Measurements from ENCODE around the gene IRAK1. TPM values are rescaled to one million over a fixed set of nuclear protein-coding genes. Genes with fewer than 3 reads are reported as not detected.
"Not testable (repeated sequence)": the region's sequence is repeated elsewhere in the genome, so short reads cannot be mapped to it uniquely, and the experiment has no call there.

Gene IRAK1
- total RNA-seq, 2 donors from 2014 or later: 66.7 to 148 TPM

DNA sequence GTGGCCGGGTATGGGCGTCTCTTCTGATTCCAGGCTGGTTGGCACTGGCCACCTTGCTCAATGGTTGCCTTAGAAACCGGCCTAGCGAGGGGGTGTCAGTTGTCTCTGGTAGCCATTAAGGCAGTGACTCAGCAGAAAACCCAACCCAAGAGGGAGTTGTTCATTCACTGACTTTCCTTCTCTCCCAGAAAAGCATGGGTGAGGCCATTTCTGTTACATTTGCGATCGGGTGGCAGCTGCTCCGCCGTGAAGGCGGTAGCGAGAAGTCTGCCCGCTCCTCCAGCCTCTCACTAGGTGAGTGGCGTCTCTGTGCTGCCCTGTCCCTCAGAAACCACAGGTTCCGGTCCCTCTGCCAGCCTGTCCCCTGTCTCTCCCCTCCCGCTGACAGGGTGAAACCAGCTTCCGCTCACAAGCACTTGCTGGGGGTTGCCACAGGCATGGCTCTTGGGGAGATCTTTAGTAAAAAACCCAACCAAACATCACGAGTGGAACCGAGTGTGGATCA lies 17.4 kb downstream of the IRAK1 start:
- Histone ChIP-seq H3K36me3 (no peaks in the 10 kb centered on the region), H3K4me3 (no peak overlapping the region), H3K4me1 (no peaks in the 10 kb centered on the region), H3K9ac (ENCODE audit: low read depth in 2 of 2, low read length in 2 of 2) (no peak overlapping the region), H3K27me3 (no peaks in the 10 kb centered on the region), H3K27ac (no peak overlapping the region), H3K9me3 (no peaks in the 10 kb centered on the region)
- TF ChIP-seq, protein P1, sequence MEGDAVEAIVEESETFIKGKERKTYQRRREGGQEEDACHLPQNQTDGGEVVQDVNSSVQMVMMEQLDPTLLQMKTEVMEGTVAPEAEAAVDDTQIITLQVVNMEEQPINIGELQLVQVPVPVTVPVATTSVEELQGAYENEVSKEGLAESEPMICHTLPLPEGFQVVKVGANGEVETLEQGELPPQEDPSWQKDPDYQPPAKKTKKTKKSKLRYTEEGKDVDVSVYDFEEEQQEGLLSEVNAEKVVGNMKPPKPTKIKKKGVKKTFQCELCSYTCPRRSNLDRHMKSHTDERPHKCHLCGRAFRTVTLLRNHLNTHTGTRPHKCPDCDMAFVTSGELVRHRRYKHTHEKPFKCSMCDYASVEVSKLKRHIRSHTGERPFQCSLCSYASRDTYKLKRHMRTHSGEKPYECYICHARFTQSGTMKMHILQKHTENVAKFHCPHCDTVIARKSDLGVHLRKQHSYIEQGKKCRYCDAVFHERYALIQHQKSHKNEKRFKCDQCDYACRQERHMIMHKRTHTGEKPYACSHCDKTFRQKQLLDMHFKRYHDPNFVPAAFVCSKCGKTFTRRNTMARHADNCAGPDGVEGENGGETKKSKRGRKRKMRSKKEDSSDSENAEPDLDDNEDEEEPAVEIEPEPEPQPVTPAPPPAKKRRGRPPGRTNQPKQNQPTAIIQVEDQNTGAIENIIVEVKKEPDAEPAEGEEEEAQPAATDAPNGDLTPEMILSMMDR (IDR thresholded peaks at IDR 0.05): no peak
- no peak for DNase-seq
- intact Hi-C loops (cut with DNase I): no loop called here

DNA sequence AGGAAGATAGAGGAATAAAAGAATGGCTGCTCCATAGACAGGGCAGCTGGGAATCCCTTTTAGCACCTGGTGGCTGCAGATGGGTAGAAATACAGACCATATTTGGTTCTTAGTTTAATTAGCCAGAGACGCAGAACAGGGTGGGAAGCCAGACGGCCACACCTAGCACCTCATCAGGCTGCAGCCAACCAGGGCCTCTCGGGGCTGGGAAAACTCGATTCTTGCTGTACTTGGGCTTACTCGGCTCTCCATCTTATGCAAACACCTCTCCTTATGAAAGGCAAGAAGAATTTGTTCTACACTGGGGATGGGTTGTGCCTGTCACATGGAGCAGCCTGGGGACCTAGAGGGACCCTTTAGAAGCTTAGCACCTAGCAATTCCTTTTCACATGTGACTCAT lies 19.7 kb downstream of the IRAK1 start:
- TF ChIP-seq, protein P1 (IDR thresholded peaks at IDR 0.05): no peak
- no peaks in the 10 kb centered on the region for H3K36me3 ChIP-seq
- intact Hi-C loops (cut with DNase I): no loop called here
- H3K27ac ChIP-seq: no peak overlapping the region
- H3K4me3 ChIP-seq: no peak overlapping the region
- no peak for DNase-seq
- peaks cover 3% of the 10 kb centered on the region for H3K27me3 ChIP-seq
- no peak overlapping the region for H3K9ac ChIP-seq (ENCODE audit: low read depth in 2 of 2, low read length in 2 of 2)
- H3K4me1 ChIP-seq: no peaks in the 10 kb centered on the region
- H3K9me3 ChIP-seq: no peaks in the 10 kb centered on the region

DNA sequence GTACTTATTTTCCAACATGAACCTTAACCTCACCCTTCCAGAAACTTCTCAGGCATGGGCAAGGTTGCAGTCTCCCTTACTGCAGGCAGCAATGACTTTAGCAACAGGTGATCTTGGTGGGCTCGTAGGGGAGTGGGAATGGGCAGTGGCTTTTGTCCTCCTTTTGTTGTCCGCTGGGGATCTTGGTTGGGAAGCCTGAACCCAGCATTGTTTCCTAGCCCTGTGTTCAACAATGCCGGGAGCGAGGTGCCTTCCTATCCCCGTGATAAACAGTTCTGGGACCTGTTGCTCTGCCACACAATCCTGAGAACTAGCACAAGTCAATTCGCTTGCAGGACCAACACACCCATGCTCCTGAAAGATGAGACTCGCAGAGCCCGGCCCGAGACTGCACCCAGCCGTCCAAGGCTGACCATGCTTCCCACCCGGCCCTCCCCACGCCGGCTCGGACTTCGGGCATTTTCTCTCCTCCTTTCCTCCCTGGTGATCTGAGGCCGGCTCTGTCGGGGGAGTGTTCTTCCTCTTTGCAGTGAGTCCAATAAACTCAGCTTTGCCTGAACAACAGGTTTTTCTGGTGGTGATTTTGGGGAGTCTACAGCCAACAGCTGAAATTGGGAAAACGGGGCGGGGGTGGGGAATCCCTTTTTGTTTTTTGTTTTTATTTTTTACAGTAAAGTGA lies 20.2 kb downstream of the IRAK1 start:
- intact Hi-C loops (cut with DNase I): no loop called here
- DNase-seq: no peak
- TF ChIP-seq, protein P1 (IDR thresholded peaks at IDR 0.05): no peak
- Histone ChIP-seq H3K4me1 (no peaks in the 10 kb centered on the region), H3K27ac (no peak overlapping the region), H3K36me3 (no peaks in the 10 kb centered on the region), H3K9me3 (no peaks in the 10 kb centered on the region), H3K27me3 (peaks cover 3% of the 10 kb centered on the region), H3K9ac (ENCODE audit: low read depth in 2 of 2, low read length in 2 of 2) (no peak overlapping the region), H3K4me3 (no peak overlapping the region)

- H3K9ac ChIP-seq (ENCODE audit: low read depth in 2 of 2, low read length in 2 of 2): no peak overlapping the region
- TF ChIP-seq, protein P1 (IDR thresholded peaks at IDR 0.05): no peak
- no peak overlapping the region for H3K27ac ChIP-seq
- intact Hi-C loops (cut with DNase I): no loop called here
- H3K4me1 ChIP-seq: no peaks in the 10 kb centered on the region
- no peak overlapping the region for H3K4me3 ChIP-seq
- peaks cover 10% of the 10 kb centered on the region for H3K27me3 ChIP-seq
- no peak for DNase-seq
- no peaks in the 10 kb centered on the region for H3K9me3 ChIP-seq
- H3K36me3 ChIP-seq: no peaks in the 10 kb centered on the region
Measured at GRCh38 chrX:153995504-153995903, 24.2 kb downstream of the IRAK1 start.

- H3K9me3 ChIP-seq; H3K4me1 ChIP-seq; DNase-seq; intact Hi-C loops (cut with DNase I); H3K27ac ChIP-seq; H3K4me3 ChIP-seq; H3K9ac ChIP-seq (ENCODE audit: low read depth in 2 of 2, low read length in 2 of 2); H3K36me3 ChIP-seq: not testable (repeated sequence)
- peaks cover 10% of the 10 kb centered on the region for H3K27me3 ChIP-seq
Measured at GRCh38 chrX:153994398-153994797, 25.3 kb downstream of the IRAK1 start.

- Histone ChIP-seq H3K4me3 (no peak overlapping the region), H3K36me3 (no peaks in the 10 kb centered on the region), H3K9me3 (no peaks in the 10 kb centered on the region), H3K9ac (ENCODE audit: low read depth in 2 of 2, low read length in 2 of 2) (no peak overlapping the region), H3K27me3 (peaks cover 10% of the 10 kb centered on the region), H3K4me1 (no peaks in the 10 kb centered on the region), H3K27ac (no peak overlapping the region)
- intact Hi-C loops (cut with DNase I): no loop called here
- TF ChIP-seq, protein P1 (IDR thresholded peaks at IDR 0.05): no peak
- DNase-seq: no peak
Measured at GRCh38 chrX:153993978-153994377, 25.7 kb downstream of the IRAK1 start.

Data from colonic mucosa (tissue), 4 donors.